ENCODE data around the gene SERHL2. TPM values are rescaled to one million over a fixed set of nuclear protein-coding genes. Genes with fewer than 3 reads are reported as not detected.
"Not testable (repeated sequence)": the region's sequence is repeated elsewhere in the genome, so short reads cannot be mapped to it uniquely, and the experiment has no call there.

The SERHL2 gene
- total and polyA plus RNA-seq, 2 donors (not counting 3 experiments of a cell fraction or from before 2014, with no cell fraction given), result 0.80 to 2.0 TPM

DNA sequence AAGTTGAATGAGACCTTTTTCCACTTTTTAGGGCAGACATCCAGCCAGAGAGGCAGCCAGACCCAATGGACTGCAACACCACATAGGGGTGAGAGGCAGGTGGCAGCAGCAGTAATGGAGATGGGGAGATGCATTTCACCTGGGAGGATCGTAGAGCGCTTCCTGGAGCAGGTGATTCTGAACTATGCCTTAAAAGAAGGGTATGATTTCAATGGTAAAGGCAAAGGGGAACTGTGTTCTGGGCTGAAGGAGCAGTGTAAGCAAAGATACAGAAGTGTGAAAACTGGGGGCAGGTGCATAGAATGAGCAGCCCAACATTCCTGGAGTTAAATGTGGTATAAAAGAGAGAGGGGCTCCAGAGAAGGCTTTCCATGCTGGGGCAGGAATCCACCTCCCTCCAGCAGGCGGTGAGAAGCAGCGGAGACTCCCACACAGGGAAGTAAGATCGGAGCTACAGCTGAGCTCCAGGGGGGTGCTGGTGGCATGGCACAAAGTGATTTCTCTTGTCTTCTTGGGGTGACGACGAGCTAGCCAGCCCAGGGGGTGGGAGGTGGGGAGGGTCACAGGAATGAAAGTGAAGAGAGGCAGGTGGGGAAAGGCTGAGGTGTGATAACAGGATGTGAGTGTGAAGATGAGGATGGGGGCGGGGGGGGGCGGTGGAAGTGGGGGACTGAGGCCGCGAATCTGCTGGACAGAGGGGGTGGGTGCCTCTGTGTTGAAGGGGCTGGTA is 4.3 kb upstream of the SERHL2 start:
- no peak for DNase-seq (ENCODE audit: low read depth, low spot score)
- intact Hi-C loops (cut with micrococcal nuclease), result no loop called here
- dilution Hi-C loops (cut with MboI; ENCODE audit: extremely low pct_ligation_motif_present, low sequenced_read_pairs), result no loop called here
- no peak overlapping the region for H3K4me2 ChIP-seq (ENCODE audit: insufficient read depth, low read length)
- no peak overlapping the region for H3K27ac ChIP-seq (ENCODE audit: insufficient read depth, low read depth, low read length)
- ChIA-PET POLR2A (no interaction called here), CTCF (interaction anchor here (1.1 kb wide), 1 partner anchor 37 kb away, joined by 6 read pairs; no protein-coding TSS in a partner anchor)
- no peak overlapping the region for H3K4me3 ChIP-seq (replicated peaks in 1 of 3; ENCODE audit: insufficient read depth in 1 of 3, low read depth in 1 of 3, low read length in 3 of 3)
- peaks cover 0 to 9% of the 10 kb centered on the region in 2 experiments for H3K27me3 ChIP-seq (ENCODE audit: control insufficient read depth in 2 of 2, insufficient read depth in 2 of 2, low read length in 2 of 2)
- H3K9me3 ChIP-seq (replicated peaks; ENCODE audit: control insufficient read depth, insufficient read depth, low read length), result no peaks in the 10 kb centered on the region
- no peak for TF ChIP-seq JUN (IDR thresholded peaks at IDR 0.05; ENCODE audit: borderline replicate concordance, insufficient read depth, insufficient read length, low read depth)
- TF ChIP-seq MYC (IDR thresholded peaks at IDR 0.05; ENCODE audit: low read depth, low read length), result no peak
- TF ChIP-seq, protein P1, sequence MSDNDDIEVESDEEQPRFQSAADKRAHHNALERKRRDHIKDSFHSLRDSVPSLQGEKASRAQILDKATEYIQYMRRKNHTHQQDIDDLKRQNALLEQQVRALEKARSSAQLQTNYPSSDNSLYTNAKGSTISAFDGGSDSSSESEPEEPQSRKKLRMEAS (IDR thresholded peaks at IDR 0.05; ENCODE audit: insufficient read depth, insufficient read length), result no peak
- TF ChIP-seq, protein P2, sequence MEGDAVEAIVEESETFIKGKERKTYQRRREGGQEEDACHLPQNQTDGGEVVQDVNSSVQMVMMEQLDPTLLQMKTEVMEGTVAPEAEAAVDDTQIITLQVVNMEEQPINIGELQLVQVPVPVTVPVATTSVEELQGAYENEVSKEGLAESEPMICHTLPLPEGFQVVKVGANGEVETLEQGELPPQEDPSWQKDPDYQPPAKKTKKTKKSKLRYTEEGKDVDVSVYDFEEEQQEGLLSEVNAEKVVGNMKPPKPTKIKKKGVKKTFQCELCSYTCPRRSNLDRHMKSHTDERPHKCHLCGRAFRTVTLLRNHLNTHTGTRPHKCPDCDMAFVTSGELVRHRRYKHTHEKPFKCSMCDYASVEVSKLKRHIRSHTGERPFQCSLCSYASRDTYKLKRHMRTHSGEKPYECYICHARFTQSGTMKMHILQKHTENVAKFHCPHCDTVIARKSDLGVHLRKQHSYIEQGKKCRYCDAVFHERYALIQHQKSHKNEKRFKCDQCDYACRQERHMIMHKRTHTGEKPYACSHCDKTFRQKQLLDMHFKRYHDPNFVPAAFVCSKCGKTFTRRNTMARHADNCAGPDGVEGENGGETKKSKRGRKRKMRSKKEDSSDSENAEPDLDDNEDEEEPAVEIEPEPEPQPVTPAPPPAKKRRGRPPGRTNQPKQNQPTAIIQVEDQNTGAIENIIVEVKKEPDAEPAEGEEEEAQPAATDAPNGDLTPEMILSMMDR (IDR thresholded peaks at IDR 0.05; ENCODE audit: extremely low read depth in 1 of 2, insufficient read depth in 1 of 2, low read depth in 1 of 2, low read length in 2 of 2), result no peak
- no peak for TF ChIP-seq FOS (IDR thresholded peaks at IDR 0.05; ENCODE audit: borderline replicate concordance, insufficient read depth, low read length)
- no peak for TF ChIP-seq POLR2AphosphoS5 (IDR thresholded peaks at IDR 0.05; ENCODE audit: insufficient read depth, low read depth, low read length)
- no peak for TF ChIP-seq POLR2A (IDR thresholded peaks at IDR 0.05; ENCODE audit: low read depth, low read length)
- TF ChIP-seq EZH2 (IDR thresholded peaks at IDR 0.05; ENCODE audit: borderline replicate concordance, low read depth, low read length, severe bottlenecking), result no peak
- TF ChIP-seq GATA2 (IDR thresholded peaks at IDR 0.05; ENCODE audit: insufficient read depth, insufficient read length, low read depth, low read length), result no peak
- no TSS peak for BruUV-seq (replicated peaks)
- H4K20me1 ChIP-seq (replicated peaks; ENCODE audit: control insufficient read depth, extremely low read depth, insufficient read depth, low read length), result no peaks in the 10 kb centered on the region
- FAIRE-seq, result no peak
- H3K79me2 ChIP-seq (ENCODE audit: control insufficient read depth, insufficient read depth, low read length), result no peaks in the 10 kb centered on the region
- no peaks in the 10 kb centered on the region for H3K36me3 ChIP-seq (ENCODE audit: control insufficient read depth in 2 of 2, extremely low read depth in 1 of 2, insufficient read depth in 2 of 2, low read length in 2 of 2)
- H3K4me1 ChIP-seq (ENCODE audit: control insufficient read depth, extremely low read depth, insufficient read depth, low read length), result no peaks in the 10 kb centered on the region
- no peaks in the 10 kb centered on the region for H3K9me1 ChIP-seq (replicated peaks; ENCODE audit: control insufficient read depth, extremely low read depth, insufficient read depth, low read length)
- H2AFZ ChIP-seq (ENCODE audit: low read depth, low read length), result no peak overlapping the region
- no peak overlapping the region for H3K9ac ChIP-seq (replicated peaks; ENCODE audit: extremely low read depth, insufficient read depth, low read length)

DNA sequence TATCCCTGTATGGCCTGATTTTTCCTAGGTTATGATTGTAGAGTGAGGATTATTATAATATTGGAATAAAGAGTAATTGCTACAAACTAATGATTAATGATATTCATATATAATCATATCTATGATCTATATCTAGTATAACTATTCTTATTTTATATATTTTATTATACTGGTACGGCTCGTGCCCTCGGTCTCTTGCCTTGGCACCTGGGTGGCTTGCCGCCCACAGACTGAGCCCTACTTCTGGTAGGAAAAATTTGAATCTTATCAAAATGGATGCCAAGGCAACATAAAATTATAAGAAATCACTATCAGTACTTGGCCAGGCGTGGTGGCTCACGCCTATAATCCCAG is 1.5 kb upstream of the SERHL2 start:
- H3K79me2 ChIP-seq (ENCODE audit: control insufficient read depth, insufficient read depth, low read length); H3K4me2 ChIP-seq (ENCODE audit: insufficient read depth, low read length); H3K9me3 ChIP-seq (replicated peaks; ENCODE audit: control insufficient read depth, insufficient read depth, low read length); FAIRE-seq; H3K36me3 ChIP-seq (ENCODE audit: control insufficient read depth in 2 of 2, extremely low read depth in 1 of 2, insufficient read depth in 2 of 2, low read length in 2 of 2); H3K4me3 ChIP-seq (replicated peaks in 1 of 3; ENCODE audit: insufficient read depth in 1 of 3, low read depth in 1 of 3, low read length in 3 of 3); H3K27ac ChIP-seq (ENCODE audit: insufficient read depth, low read depth, low read length); BruUV-seq (replicated peaks); H3K27me3 ChIP-seq (ENCODE audit: control insufficient read depth in 2 of 2, insufficient read depth in 2 of 2, low read length in 2 of 2); H3K9ac ChIP-seq (replicated peaks; ENCODE audit: extremely low read depth, insufficient read depth, low read length); dilution Hi-C loops (cut with MboI; ENCODE audit: extremely low pct_ligation_motif_present, low sequenced_read_pairs); H4K20me1 ChIP-seq (replicated peaks; ENCODE audit: control insufficient read depth, extremely low read depth, insufficient read depth, low read length); H2AFZ ChIP-seq (ENCODE audit: low read depth, low read length); H3K9me1 ChIP-seq (replicated peaks; ENCODE audit: control insufficient read depth, extremely low read depth, insufficient read depth, low read length); DNase-seq (ENCODE audit: low read depth, low spot score); POLR2A ChIA-PET; H3K4me1 ChIP-seq (ENCODE audit: control insufficient read depth, extremely low read depth, insufficient read depth, low read length): not testable (repeated sequence)
- CTCF ChIA-PET, result interaction anchor here (0.6 to 2.0 kb wide), 6 partner anchors 8 to 41 kb away, joined by 3 to 8 read pairs (median 6); no protein-coding TSS in a partner anchor
- intact Hi-C loops (cut with micrococcal nuclease), result loop anchor here (2.0 kb wide), 2 partner anchors 19 to 33 kb away; partner anchors contain the start of gene RRP7A

All from endothelial cell of umbilical vein (primary cell).